ENCODE results near the gene FARP2. TPM values are rescaled to one million over a fixed set of nuclear protein-coding genes. Genes with fewer than 3 reads are reported as not detected.

FARP2 gene
- total and polyA plus RNA-seq, 2 of the 13 experiments (the other 11 are each of a cell fraction or from before 2014, with no cell fraction given) = 28.0 to 45.4 TPM

DNA sequence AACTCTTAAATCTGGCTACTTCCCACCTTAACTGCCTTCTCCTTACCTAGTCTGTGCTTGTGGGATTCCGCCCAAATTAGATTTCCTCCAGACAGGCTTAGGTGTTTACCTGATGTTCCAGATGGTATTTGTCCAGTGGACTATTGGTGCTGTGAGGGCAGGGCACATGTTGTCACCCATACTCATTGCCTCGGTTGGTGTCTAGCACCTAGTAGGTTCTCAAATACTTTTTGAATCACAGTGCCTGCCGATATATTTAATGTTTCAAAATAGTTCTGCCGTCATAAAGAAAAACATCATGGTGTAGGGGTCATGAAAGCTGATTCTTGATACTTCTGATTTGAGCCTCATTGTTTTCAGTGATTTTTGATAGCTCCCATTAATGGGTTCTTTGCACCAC, 39.3 kb upstream of the FARP2 start (continued):
- 0 out of 2 replicates have a peak, but pooled peaks have one; percentile 5 for TF ChIP-seq ELF3 (CRISPR knock-in tag; IDR thresholded peaks at IDR 0.05)
- TF ChIP-seq ZNF274 (CRISPR knock-in tag; IDR thresholded peaks at IDR 0.05) = no peak
- TF ChIP-seq, protein P1, sequence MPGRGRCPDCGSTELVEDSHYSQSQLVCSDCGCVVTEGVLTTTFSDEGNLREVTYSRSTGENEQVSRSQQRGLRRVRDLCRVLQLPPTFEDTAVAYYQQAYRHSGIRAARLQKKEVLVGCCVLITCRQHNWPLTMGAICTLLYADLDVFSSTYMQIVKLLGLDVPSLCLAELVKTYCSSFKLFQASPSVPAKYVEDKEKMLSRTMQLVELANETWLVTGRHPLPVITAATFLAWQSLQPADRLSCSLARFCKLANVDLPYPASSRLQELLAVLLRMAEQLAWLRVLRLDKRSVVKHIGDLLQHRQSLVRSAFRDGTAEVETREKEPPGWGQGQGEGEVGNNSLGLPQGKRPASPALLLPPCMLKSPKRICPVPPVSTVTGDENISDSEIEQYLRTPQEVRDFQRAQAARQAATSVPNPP (CRISPR knock-in tag; IDR thresholded peaks at IDR 0.05) = no peak
- TF ChIP-seq KDM1A (CRISPR knock-in tag; IDR thresholded peaks at IDR 0.05) = no peak
- no peak for TF ChIP-seq SALL1 (CRISPR knock-in tag; IDR thresholded peaks at IDR 0.05)
- no peak; the same call in 1 of the 2 replicates for TF ChIP-seq NFKBIZ (CRISPR knock-in tag; IDR thresholded peaks at IDR 0.05)
- TF ChIP-seq ZNF781 (CRISPR knock-in tag; IDR thresholded peaks at IDR 0.05; ENCODE audit: borderline replicate concordance, not compliant biosample characterization) = no peak
- no peak for TF ChIP-seq SATB2 (CRISPR knock-in tag; IDR thresholded peaks at IDR 0.05)
- TF ChIP-seq MTF2 (CRISPR knock-in tag; IDR thresholded peaks at IDR 0.05; ENCODE audit: borderline replicate concordance) = no peak
- no peak for TF ChIP-seq U2AF1 (optimal IDR thresholded peaks at IDR 0.05; ENCODE audit: low read depth, low read length)
- TF ChIP-seq ATF7 (IDR thresholded peaks at IDR 0.05) = no peak
- no peak for TF ChIP-seq ATF7 (CRISPR knock-in tag; IDR thresholded peaks at IDR 0.05)
- TF ChIP-seq ZNF792 (CRISPR knock-in tag; IDR thresholded peaks at IDR 0.05) = no peak
- TF ChIP-seq, protein P2, sequence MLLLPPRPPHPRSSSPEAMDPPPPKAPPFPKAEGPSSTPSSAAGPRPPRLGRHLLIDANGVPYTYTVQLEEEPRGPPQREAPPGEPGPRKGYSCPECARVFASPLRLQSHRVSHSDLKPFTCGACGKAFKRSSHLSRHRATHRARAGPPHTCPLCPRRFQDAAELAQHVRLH (CRISPR knock-in tag; IDR thresholded peaks at IDR 0.05; ENCODE audit: borderline replicate concordance, low read depth) = no peak
- no peak for TF ChIP-seq SP140L (CRISPR knock-in tag; IDR thresholded peaks at IDR 0.05; ENCODE audit: borderline replicate concordance)
- no peak for TF ChIP-seq TCF7L2 (IDR thresholded peaks at IDR 0.05; ENCODE audit: low read depth, low read length)

All from HepG2 (cell line).